ENCODE data around the gene FREM3. TPM values are rescaled to one million over a fixed set of nuclear protein-coding genes. Genes with fewer than 3 reads are reported as not detected.

FREM3 gene
- total RNA-seq, 1 donor from 2014 or later = not detected

GRCh38 chr4:143654571-143654970 is 45.9 kb downstream of the FREM3 start:
- Mint-ChIP-seq H3K27me3 (ENCODE audit: insufficient read depth, low read depth) (peaks cover 2% of the 10 kb centered on the region), H3K4me1 (no peaks in the 10 kb centered on the region), H3K9me3 (peaks cover 6% of the 10 kb centered on the region), H3K4me3 (no peak overlapping the region), H3K27ac (no peak overlapping the region), H3K36me3 (no peaks in the 10 kb centered on the region)
- H3K79me2 ChIP-seq (ENCODE audit: low read depth) = no peaks in the 10 kb centered on the region
- no peaks in the 10 kb centered on the region for H3K4me1 ChIP-seq
- H3K36me3 ChIP-seq = no peaks in the 10 kb centered on the region
- H3K9me3 ChIP-seq (ENCODE audit: low read depth) = no peaks in the 10 kb centered on the region
- H3K9ac ChIP-seq = no peak overlapping the region
- no peak overlapping the region for H2AFZ ChIP-seq (replicated peaks)
- H3K4me3 ChIP-seq = no peak overlapping the region
- H3K27ac ChIP-seq = no peak overlapping the region
- no peak for DNase-seq (ENCODE audit: low spot score)
- H3K4me2 ChIP-seq = no peak overlapping the region
- TF ChIP-seq EZH2 (IDR thresholded peaks at IDR 0.05) = no peak
- TF ChIP-seq, protein P1, sequence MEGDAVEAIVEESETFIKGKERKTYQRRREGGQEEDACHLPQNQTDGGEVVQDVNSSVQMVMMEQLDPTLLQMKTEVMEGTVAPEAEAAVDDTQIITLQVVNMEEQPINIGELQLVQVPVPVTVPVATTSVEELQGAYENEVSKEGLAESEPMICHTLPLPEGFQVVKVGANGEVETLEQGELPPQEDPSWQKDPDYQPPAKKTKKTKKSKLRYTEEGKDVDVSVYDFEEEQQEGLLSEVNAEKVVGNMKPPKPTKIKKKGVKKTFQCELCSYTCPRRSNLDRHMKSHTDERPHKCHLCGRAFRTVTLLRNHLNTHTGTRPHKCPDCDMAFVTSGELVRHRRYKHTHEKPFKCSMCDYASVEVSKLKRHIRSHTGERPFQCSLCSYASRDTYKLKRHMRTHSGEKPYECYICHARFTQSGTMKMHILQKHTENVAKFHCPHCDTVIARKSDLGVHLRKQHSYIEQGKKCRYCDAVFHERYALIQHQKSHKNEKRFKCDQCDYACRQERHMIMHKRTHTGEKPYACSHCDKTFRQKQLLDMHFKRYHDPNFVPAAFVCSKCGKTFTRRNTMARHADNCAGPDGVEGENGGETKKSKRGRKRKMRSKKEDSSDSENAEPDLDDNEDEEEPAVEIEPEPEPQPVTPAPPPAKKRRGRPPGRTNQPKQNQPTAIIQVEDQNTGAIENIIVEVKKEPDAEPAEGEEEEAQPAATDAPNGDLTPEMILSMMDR (IDR thresholded peaks at IDR 0.05) = no peak
- no peak for TF ChIP-seq EZH2phosphoT487 (IDR thresholded peaks at IDR 0.05)
- no peaks in the 10 kb centered on the region for H4K20me1 ChIP-seq (ENCODE audit: low read depth)
- no peaks in the 10 kb centered on the region for H3F3A ChIP-seq (ENCODE audit: low read depth)
- H3K27me3 ChIP-seq = no peaks in the 10 kb centered on the region

- no peaks in the 10 kb centered on the region for H3K27me3 ChIP-seq
- no peak overlapping the region for H3K4me3 ChIP-seq
- Mint-ChIP-seq H3K4me3 (no peak overlapping the region), H3K36me3 (no peaks in the 10 kb centered on the region), H3K27me3 (ENCODE audit: insufficient read depth, low read depth) (peaks cover 2% of the 10 kb centered on the region), H3K27ac (no peak overlapping the region), H3K4me1 (no peaks in the 10 kb centered on the region), H3K9me3 (peaks cover 3% of the 10 kb centered on the region)
- H3K4me2 ChIP-seq = no peak overlapping the region
- H4K20me1 ChIP-seq (ENCODE audit: low read depth) = no peaks in the 10 kb centered on the region
- H3K36me3 ChIP-seq = no peaks in the 10 kb centered on the region
- no peak for DNase-seq (ENCODE audit: low spot score)
- no peaks in the 10 kb centered on the region for H3K4me1 ChIP-seq
- no peaks in the 10 kb centered on the region for H3K9me3 ChIP-seq (ENCODE audit: low read depth)
- no peaks in the 10 kb centered on the region for H3K79me2 ChIP-seq (ENCODE audit: low read depth)
- no peak overlapping the region for H3K9ac ChIP-seq
- TF ChIP-seq EZH2 (IDR thresholded peaks at IDR 0.05) = no peak
- no peak for TF ChIP-seq EZH2phosphoT487 (IDR thresholded peaks at IDR 0.05)
- TF ChIP-seq, protein P1 (IDR thresholded peaks at IDR 0.05) = no peak
- H3F3A ChIP-seq (ENCODE audit: low read depth) = no peaks in the 10 kb centered on the region
- H3K27ac ChIP-seq = no peak overlapping the region
- H2AFZ ChIP-seq (replicated peaks) = no peak overlapping the region
These were observed 47.4 kb downstream of the FREM3 start for GRCh38 chr4:143653031-143653430.

DNA sequence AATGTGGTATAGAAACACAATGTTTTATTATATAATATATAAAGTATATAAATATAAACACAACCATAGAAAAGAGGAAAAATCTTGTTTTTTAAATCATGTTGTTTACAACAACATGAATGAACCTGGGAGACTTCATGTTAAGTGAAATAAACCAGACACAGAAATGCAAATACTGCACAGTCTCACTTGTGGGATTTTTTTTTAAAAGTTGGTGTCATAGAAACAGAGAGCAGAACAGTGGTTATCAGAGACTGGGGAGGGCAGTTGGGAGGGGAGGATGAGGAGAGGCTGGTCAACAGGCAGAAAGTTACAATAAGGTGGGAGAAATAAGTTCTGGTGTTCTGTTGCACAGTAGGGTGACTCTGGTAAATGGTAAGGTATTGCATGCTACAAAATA is 57.1 kb downstream of the FREM3 start:
- peaks cover 8% of the 10 kb centered on the region for H3K9me3 Mint-ChIP-seq
- no peaks in the 10 kb centered on the region for H3K27me3 ChIP-seq
- no peak overlapping the region for H3K27ac ChIP-seq
- no peak overlapping the region for H2AFZ ChIP-seq (replicated peaks)
- H3F3A ChIP-seq (ENCODE audit: low read depth) = no peaks in the 10 kb centered on the region
- H3K4me2 ChIP-seq = no peak overlapping the region
- H3K27me3 Mint-ChIP-seq (ENCODE audit: insufficient read depth, low read depth) = no peaks in the 10 kb centered on the region
- DNase-seq (ENCODE audit: low spot score) = no peak
- no peaks in the 10 kb centered on the region for H3K4me1 Mint-ChIP-seq
- H3K4me1 ChIP-seq = no peaks in the 10 kb centered on the region
- H3K36me3 Mint-ChIP-seq = no peaks in the 10 kb centered on the region
- H3K9me3 ChIP-seq (ENCODE audit: low read depth) = no peaks in the 10 kb centered on the region
- H3K36me3 ChIP-seq = no peaks in the 10 kb centered on the region
- no peak overlapping the region for H3K27ac Mint-ChIP-seq
- no peak for TF ChIP-seq EZH2 (IDR thresholded peaks at IDR 0.05)
- TF ChIP-seq EZH2phosphoT487 (IDR thresholded peaks at IDR 0.05) = no peak
- TF ChIP-seq, protein P1 (IDR thresholded peaks at IDR 0.05) = no peak
- H4K20me1 ChIP-seq (ENCODE audit: low read depth) = no peaks in the 10 kb centered on the region
- H3K4me3 Mint-ChIP-seq = no peak overlapping the region
- H3K9ac ChIP-seq = no peak overlapping the region
- no peak overlapping the region for H3K4me3 ChIP-seq
- H3K79me2 ChIP-seq (ENCODE audit: low read depth) = no peaks in the 10 kb centered on the region
